Activated CD4-positive, alpha-beta T cell treated with anti-CD3 and anti-CD28 coated beads, Interleukin-2, amount 10 ng/mL, durations not matched to agents 24 days and 14 days (primary cell): ENCODE data around the gene E2F3. TPM values are rescaled to one million over a fixed set of nuclear protein-coding genes. Genes with fewer than 3 reads are reported as not detected.

Source experiments
- DNase-seq: peaks from one replicate; pipeline ENCODE4 v3.0.0; 2022
- H3K27ac Mint-ChIP-seq: one replicate; pipeline ENCODE4 v1.8.0; 2022; ENCODE audit warnings: mild to moderate bottlenecking, mixed read lengths
- H3K27me3 Mint-ChIP-seq: one replicate; pipeline ENCODE4 v1.8.0; 2022; ENCODE audit warnings: mixed read lengths
- H3K36me3 Mint-ChIP-seq: one replicate; pipeline ENCODE4 v1.8.0; 2022; ENCODE audit warnings: low read depth, mild to moderate bottlenecking, mixed read lengths
- H3K4me1 Mint-ChIP-seq: one replicate; pipeline ENCODE4 v1.8.0; 2021; ENCODE audit warnings: mixed read lengths
- H3K4me3 Mint-ChIP-seq: one replicate; pipeline ENCODE4 v1.8.0; 2022; ENCODE audit warnings: mild to moderate bottlenecking, moderate library complexity, mixed read lengths
- H3K9me3 Mint-ChIP-seq: one replicate; pipeline ENCODE4 v1.8.0; 2021; ENCODE audit warnings: mixed read lengths
- intact Hi-C: fragments of 100-400 bp; cut with micrococcal nuclease; formaldehyde crosslinking; loops from one replicate; pipeline ENCODE4 v1.15.1; 2023
- total RNA-seq: library from RNA; stranded (reverse); gene quantifications from 2 replicates; pipeline ENCODE4 v1.2.3, GENCODE V29; 2022

E2F3 gene
- total RNA-seq, 1 donor from 2014 or later = 28.0 TPM

DNA sequence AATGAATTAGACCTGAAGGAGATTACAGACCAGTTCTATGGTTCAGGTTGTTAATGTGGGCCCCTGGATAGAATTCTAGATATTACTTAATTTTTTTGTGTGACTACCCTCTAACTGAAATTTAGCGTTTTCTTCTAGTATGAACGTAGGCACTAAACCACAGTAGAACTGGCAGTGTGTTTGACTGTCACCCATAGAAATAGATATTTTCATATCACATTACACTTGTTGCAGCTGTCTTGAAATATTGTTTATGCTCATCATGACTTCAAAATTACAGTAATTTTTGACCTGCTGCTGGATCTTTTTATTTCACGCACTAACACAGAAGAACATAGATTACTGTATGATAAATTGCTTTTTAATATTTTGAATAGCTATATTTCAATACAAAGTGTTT is 31.6 kb downstream of the E2F3 start:
- Mint-ChIP-seq H3K27me3 (no peaks in the 10 kb centered on the region), H3K27ac (no peak overlapping the region), H3K4me3 (no peak overlapping the region), H3K4me1 (peaks cover 2% of the 10 kb centered on the region), H3K36me3 (peaks cover 59% of the 10 kb centered on the region), H3K9me3 (no peaks in the 10 kb centered on the region)
- DNase-seq = no peak
- intact Hi-C loops = no loop called here

DNA sequence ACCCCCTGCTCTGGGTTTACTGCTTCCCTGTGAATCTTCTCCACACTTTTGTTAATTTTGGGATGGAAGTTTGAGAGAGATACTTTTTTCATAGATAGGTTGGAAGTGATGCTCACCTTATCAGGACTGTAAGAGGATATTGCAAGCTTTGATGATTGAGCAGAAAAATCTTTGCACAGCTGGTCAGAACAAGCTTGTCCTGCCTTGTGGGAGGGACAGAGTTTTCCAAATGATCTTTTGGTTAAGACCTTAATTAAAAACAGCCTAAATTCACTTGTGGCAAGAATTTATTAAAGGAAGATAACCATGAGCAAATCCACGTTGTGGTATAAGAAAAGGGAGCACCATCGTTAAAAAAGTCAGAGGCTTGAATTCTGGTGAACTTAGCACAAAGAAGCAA is 32.2 kb downstream of the E2F3 start:
- H3K9me3 Mint-ChIP-seq = no peaks in the 10 kb centered on the region
- intact Hi-C loops = no loop called here
- no peak overlapping the region for H3K4me3 Mint-ChIP-seq
- H3K27me3 Mint-ChIP-seq = no peaks in the 10 kb centered on the region
- no peak overlapping the region for H3K27ac Mint-ChIP-seq
- no peak for DNase-seq
- peaks cover 3% of the 10 kb centered on the region for H3K4me1 Mint-ChIP-seq
- peaks cover 62% of the 10 kb centered on the region for H3K36me3 Mint-ChIP-seq

DNA sequence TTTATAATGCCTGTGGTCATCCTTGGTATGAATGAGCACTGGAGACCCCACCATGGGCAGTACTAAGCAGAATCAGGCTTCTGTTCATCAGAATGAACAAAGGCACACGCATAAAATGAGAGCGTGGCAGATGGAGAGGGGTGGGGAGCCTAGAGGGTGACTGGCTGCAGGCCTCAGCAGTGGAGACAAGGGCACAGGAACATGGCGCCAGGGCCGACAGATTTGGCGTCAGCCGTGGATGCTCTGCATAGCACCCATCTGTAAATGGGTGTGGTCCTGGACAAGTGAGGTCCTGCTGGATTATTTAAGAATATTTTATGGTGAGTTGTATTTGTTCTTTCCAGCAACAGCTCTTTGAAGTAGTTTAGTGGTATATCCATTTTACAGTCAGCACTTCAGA is 33.1 kb downstream of the E2F3 start:
- Mint-ChIP-seq H3K27me3 (no peaks in the 10 kb centered on the region), H3K4me1 (peaks cover 3% of the 10 kb centered on the region), H3K27ac (no peak overlapping the region), H3K9me3 (no peaks in the 10 kb centered on the region), H3K36me3 (peaks cover 64% of the 10 kb centered on the region), H3K4me3 (no peak overlapping the region)
- intact Hi-C loops = no loop called here
- DNase-seq = no peak

DNA sequence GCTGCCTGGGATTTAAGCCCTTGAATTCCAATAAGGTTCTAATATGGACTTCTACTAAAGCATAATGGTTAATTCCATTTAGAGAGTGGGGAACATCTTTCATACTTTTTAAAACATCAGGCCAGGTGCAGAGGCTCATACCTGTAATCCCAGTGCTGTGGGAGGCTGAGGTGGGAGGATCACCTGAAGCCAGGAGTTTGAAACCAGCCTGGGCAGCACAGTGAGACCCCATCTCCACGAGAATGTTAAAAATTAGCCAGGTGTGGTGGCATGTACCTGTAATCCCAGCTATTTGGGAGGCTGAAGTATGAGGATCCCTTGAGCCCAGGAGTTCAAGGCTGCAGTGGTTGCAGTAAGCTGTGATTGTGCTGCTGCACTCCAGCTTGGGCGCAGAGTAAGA is 35.0 kb downstream of the E2F3 start:
- H3K4me3 Mint-ChIP-seq = no peak overlapping the region
- peaks cover 65% of the 10 kb centered on the region for H3K36me3 Mint-ChIP-seq

DNA sequence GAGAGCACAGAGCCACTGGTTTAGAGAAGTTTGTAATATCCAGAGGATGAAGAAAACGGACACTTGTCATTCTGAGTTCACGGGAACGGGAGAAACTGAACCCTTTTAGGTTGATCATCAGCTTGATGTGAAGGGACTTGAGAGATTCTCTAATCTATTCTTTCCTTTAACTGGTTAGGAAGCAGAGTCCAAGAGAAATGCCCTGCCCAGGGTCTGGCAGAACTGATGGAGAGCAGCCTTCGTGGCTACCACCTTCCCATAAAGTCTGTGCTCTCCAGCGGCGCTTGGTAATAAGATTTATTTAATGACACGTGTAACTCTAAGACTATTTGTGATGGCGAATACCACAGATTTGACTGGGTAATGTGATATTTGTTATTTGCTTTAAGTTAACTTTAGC is 36.0 kb downstream of the E2F3 start:
- Mint-ChIP-seq H3K9me3 (no peaks in the 10 kb centered on the region), H3K27ac (no peak overlapping the region), H3K4me3 (no peak overlapping the region), H3K4me1 (peaks cover 6% of the 10 kb centered on the region), H3K36me3 (peaks cover 57% of the 10 kb centered on the region), H3K27me3 (no peaks in the 10 kb centered on the region)
- intact Hi-C loops = no loop called here
- DNase-seq = no peak

More for the DNA sequence above, 35.0 kb downstream of the E2F3 start:
- peaks cover 6% of the 10 kb centered on the region for H3K4me1 Mint-ChIP-seq
- no peaks in the 10 kb centered on the region for H3K9me3 Mint-ChIP-seq
- no peaks in the 10 kb centered on the region for H3K27me3 Mint-ChIP-seq
- no peak overlapping the region for H3K27ac Mint-ChIP-seq
- intact Hi-C loops = no loop called here
- no peak for DNase-seq

DNA sequence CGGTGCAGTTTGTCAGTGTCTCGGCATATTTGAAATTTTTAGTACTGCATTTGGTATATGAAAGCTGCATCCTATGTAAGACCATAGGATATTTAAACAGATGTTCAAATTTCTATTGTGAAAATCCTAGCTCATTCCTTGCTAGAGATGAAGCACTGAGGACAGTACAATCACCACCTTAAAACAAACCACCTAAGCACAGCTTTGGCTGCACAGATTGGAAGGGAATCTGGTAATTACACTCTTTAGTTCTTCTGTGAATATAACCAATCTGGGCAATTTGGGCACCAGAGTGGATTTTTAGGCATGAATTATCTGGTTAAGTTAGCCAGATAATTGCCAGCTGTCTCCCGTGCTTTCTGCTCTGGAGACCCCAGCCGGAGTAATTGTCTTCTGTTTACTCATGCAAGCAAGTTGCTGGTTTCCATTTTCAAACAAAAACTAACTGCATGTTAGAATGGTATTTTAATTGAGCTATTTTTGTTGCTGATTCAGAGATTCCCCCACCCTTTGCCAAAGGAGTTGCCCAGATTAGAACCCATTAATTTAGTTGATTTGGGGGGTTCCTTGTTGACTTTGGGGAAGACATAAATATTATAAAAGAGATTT is 36.9 kb downstream of the E2F3 start:
- Mint-ChIP-seq H3K36me3 (peaks cover 51% of the 10 kb centered on the region), H3K27me3 (no peaks in the 10 kb centered on the region), H3K4me3 (no peak overlapping the region), H3K4me1 (peaks cover 6% of the 10 kb centered on the region), H3K27ac (no peak overlapping the region), H3K9me3 (no peaks in the 10 kb centered on the region)
- intact Hi-C loops = no loop called here
- no peak for DNase-seq

DNA sequence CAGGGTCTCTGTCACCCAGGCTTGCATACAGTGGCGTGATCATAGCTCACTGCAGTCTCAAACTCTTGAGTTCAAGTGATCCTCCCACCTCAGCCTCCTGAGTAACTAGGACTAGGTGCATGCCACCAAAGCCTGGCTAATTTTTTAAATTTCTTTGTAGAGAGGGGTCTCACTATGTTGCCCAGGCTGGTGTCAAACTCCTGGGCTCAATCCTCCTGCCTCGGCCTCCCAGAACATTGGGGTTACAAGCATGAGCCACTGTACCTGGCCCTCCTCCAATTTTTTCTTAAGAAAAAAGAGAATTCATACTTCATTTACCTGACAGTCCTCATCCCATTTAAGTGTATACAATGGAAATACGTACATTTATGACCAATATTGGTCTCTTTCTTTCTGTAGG is 37.9 kb downstream of the E2F3 start:
- no peak overlapping the region for H3K27ac Mint-ChIP-seq
- intact Hi-C loops = no loop called here
- no peak for DNase-seq
- no peaks in the 10 kb centered on the region for H3K27me3 Mint-ChIP-seq
- H3K4me3 Mint-ChIP-seq = no peak overlapping the region
- H3K9me3 Mint-ChIP-seq = no peaks in the 10 kb centered on the region
- H3K36me3 Mint-ChIP-seq = peaks cover 47% of the 10 kb centered on the region
- peaks cover 11% of the 10 kb centered on the region for H3K4me1 Mint-ChIP-seq

DNA sequence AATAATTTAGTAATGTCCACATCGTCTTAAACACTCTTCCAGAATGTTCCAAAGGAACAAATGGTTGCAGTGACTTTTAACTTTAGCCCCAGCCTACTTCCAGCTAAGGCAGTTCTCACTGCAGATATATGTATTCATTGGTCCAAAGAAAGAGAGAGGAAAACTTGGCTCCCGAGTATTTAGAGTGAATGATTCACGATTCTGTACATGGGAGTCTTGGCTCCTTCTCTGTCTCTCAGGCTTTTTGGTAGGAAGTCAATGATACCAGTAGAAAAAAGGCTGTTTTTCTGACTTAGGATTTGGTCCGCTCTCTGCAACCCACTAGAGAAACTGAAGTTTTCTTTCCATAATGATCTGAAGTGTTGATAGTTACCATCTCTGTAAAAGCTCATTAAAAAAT is 38.6 kb downstream of the E2F3 start:
- H3K4me3 Mint-ChIP-seq = no peak overlapping the region
- no peak overlapping the region for H3K27ac Mint-ChIP-seq
- no peaks in the 10 kb centered on the region for H3K27me3 Mint-ChIP-seq
- peaks cover 46% of the 10 kb centered on the region for H3K36me3 Mint-ChIP-seq
- intact Hi-C loops = loop anchor here (5.0 kb wide), 1 partner anchor 38 kb away; the partner anchor contains the start of gene E2F3
- no peak for DNase-seq
- H3K4me1 Mint-ChIP-seq = peaks cover 15% of the 10 kb centered on the region
- H3K9me3 Mint-ChIP-seq = no peaks in the 10 kb centered on the region

DNA sequence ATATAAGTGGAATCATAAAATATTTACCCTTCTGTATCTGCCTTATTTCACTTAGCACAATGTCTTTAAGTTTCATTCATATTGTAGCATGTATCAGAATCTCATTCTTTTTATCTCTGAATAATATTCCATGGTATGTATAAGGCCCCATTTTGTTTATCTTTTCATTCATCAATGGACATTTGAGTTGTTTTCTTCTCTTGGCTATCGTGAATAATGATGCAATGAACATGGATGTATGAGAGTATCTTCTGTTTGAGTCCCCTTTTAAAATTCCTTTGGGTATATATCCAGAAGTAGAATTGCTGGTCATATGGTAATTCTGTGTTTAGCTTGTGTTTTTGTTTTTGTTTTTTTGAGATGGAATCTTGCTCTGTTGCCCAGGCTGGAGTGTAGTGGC is 39.6 kb downstream of the E2F3 start:
- H3K36me3 Mint-ChIP-seq = peaks cover 42% of the 10 kb centered on the region
- no peak for DNase-seq
- intact Hi-C loops = loop anchor here (5.0 kb wide), 1 partner anchor 39 kb away; the partner anchor contains the start of gene E2F3
- H3K4me1 Mint-ChIP-seq = peaks cover 15% of the 10 kb centered on the region
- no peak overlapping the region for H3K27ac Mint-ChIP-seq
- H3K9me3 Mint-ChIP-seq = no peaks in the 10 kb centered on the region
- H3K27me3 Mint-ChIP-seq = no peaks in the 10 kb centered on the region
- H3K4me3 Mint-ChIP-seq = no peak overlapping the region

DNA sequence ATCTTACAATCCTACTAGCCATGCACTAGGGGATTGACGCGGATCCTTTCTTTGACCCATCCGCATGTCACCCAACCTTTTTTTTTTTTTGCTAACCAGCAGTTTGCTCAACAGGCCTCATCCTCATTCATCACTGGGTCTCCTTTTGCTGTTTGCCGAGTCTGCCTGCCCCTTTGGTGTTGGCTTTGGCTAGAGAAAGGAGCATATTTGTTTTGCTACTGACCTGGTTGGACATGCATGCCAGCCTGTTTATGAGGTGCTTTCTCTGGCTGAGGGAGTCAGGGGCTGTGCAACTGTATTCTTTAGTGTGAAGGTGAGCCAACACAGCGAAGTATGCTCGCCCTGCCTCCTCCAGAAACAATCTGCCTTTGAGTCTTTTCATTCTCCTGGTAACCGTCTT is 40.2 kb downstream of the E2F3 start:
- intact Hi-C loops = loop anchor here (5.0 kb wide), 1 partner anchor 40 kb away; the partner anchor contains the start of gene E2F3
- no peak for DNase-seq

DNA sequence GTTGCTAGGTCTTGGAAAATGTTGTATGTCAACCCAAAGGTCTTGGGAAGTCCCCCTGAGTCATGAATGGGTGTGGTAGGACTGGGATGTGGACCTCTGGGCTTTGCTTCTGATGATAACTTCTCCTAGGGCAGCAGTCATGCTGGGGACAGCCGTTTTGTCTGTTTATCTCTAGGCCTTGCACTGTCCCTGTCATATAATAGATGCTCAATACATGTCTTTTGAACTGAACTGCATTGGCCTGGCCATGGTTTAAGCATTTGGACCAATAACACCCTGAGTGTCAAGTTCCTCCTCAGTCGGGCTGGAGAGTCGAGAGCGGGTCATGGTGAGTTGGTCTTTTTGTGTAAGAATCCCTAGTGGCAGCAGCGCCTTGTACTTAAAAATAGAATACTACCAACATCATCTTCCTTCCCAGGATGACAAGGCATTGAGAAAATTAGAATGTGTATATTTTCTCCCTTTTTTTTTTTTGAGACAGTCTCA is 43.1 kb downstream of the E2F3 start:
- peaks cover 29% of the 10 kb centered on the region for H3K36me3 Mint-ChIP-seq
- intact Hi-C loops = loop anchor here (5.0 kb wide), 1 partner anchor 43 kb away; the partner anchor contains the start of gene E2F3

More for the DNA sequence above, 40.2 kb downstream of the E2F3 start:
- Mint-ChIP-seq H3K36me3 (peaks cover 37% of the 10 kb centered on the region), H3K9me3 (no peaks in the 10 kb centered on the region), H3K27me3 (no peaks in the 10 kb centered on the region), H3K4me1 (peaks cover 16% of the 10 kb centered on the region), H3K27ac (no peak overlapping the region), H3K4me3 (no peak overlapping the region)

DNA sequence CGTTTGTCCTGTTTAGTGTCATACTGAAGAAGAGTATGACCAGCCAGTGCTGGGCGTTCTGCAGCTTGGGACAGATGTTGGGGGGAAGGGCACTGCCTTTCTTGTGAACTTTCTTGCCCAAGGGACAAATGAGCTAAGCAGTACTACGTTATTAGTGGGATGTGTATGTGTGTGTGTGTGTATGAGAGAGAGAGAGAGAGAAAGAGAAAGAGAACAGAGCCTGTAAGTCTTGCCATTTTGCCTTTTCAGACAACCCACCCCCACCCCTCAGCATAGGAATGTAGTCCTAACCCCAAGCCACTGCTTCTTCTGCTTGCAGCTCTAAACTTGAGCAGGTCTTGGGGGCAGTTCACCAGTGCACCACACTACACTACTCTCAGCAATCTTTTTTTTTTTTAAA is 45.5 kb downstream of the E2F3 start:
- no peaks in the 10 kb centered on the region for H3K9me3 Mint-ChIP-seq
- no peak overlapping the region for H3K4me3 Mint-ChIP-seq
- peak overlapping the region; percentile 25 for H3K27ac Mint-ChIP-seq
- DNase-seq = no peak
- intact Hi-C loops = no loop called here
- H3K4me1 Mint-ChIP-seq = peaks cover 34% of the 10 kb centered on the region
- H3K27me3 Mint-ChIP-seq = no peaks in the 10 kb centered on the region
- peaks cover 26% of the 10 kb centered on the region for H3K36me3 Mint-ChIP-seq

More for the DNA sequence above, 43.1 kb downstream of the E2F3 start:
- DNase-seq = no peak
- no peaks in the 10 kb centered on the region for H3K27me3 Mint-ChIP-seq
- H3K27ac Mint-ChIP-seq = peak overlapping the region; percentile 72
- peaks cover 26% of the 10 kb centered on the region for H3K4me1 Mint-ChIP-seq
- no peaks in the 10 kb centered on the region for H3K9me3 Mint-ChIP-seq
- H3K4me3 Mint-ChIP-seq = no peak overlapping the region

DNA sequence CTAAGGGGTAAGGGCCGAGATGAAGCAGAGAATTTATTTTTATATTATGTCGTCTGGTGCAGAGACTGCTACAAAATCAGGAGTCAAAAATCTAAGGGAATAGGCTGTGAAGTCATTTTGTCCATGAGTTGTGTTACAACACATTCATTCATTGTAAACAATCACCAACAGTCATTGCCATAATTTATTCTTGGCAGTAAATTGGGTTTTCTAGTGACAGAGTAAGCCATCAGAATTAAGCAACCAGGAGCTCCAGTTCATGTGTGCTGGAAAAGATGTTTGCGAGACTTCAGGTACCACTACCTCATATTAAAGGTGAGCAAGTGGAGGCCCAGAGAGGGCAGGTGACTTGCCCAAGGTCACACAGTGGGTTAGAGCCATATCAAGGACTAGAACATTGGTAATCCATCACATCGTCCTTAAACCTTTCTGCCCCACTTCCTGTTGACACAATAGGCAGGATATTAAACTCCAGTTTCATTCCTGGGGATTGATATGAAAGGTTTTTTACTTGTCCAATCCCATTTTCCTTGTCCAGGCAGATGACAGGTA is 46.0 kb downstream of the E2F3 start:
- H3K36me3 Mint-ChIP-seq = peaks cover 25% of the 10 kb centered on the region

DNA sequence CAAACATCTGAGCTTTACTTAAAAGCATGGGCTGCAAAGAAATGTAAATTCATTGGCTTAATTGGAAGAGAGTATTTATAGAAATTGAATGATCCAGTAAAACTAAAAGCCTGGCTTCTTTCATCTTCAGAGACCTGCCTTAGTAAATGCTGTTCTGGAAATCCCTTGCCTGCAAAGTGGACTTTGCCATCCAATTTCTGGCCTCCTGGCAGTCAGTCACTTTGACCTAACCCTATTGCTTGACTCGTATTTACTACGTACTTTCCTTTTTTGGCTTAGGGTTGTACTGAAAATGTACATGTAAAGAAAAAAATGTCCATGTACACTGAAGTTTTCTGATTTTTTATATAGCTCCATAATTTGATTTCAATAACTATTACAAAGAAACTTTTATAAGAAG is 47.1 kb downstream of the E2F3 start:
- Mint-ChIP-seq H3K27me3 (no peaks in the 10 kb centered on the region), H3K9me3 (no peaks in the 10 kb centered on the region), H3K27ac (no peak overlapping the region), H3K4me1 (peaks cover 41% of the 10 kb centered on the region), H3K4me3 (no peak overlapping the region), H3K36me3 (peaks cover 29% of the 10 kb centered on the region)
- intact Hi-C loops = no loop called here
- no peak for DNase-seq

More for the DNA sequence above, 46.0 kb downstream of the E2F3 start:
- DNase-seq = no peak
- H3K9me3 Mint-ChIP-seq = no peaks in the 10 kb centered on the region
- H3K4me1 Mint-ChIP-seq = peaks cover 34% of the 10 kb centered on the region
- intact Hi-C loops = no loop called here
- H3K4me3 Mint-ChIP-seq = no peak overlapping the region
- H3K27me3 Mint-ChIP-seq = no peaks in the 10 kb centered on the region
- H3K27ac Mint-ChIP-seq = no peak overlapping the region
